ENCODE data around the gene CASZ1.

Gene CASZ1

GRCh38 chr1:10829067-10829818 is 32.8 kb upstream of the CASZ1 start:
- H3K4me3 ChIP-seq (ENCODE audit: low read depth, low read length) = no peak overlapping the region
- TF ChIP-seq, protein P1, sequence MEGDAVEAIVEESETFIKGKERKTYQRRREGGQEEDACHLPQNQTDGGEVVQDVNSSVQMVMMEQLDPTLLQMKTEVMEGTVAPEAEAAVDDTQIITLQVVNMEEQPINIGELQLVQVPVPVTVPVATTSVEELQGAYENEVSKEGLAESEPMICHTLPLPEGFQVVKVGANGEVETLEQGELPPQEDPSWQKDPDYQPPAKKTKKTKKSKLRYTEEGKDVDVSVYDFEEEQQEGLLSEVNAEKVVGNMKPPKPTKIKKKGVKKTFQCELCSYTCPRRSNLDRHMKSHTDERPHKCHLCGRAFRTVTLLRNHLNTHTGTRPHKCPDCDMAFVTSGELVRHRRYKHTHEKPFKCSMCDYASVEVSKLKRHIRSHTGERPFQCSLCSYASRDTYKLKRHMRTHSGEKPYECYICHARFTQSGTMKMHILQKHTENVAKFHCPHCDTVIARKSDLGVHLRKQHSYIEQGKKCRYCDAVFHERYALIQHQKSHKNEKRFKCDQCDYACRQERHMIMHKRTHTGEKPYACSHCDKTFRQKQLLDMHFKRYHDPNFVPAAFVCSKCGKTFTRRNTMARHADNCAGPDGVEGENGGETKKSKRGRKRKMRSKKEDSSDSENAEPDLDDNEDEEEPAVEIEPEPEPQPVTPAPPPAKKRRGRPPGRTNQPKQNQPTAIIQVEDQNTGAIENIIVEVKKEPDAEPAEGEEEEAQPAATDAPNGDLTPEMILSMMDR (IDR thresholded peaks at IDR 0.05; ENCODE audit: low read depth, low read length) = no peak

- TF ChIP-seq, protein P1 (IDR thresholded peaks at IDR 0.05; ENCODE audit: low read depth, low read length) = no peak
- no peak overlapping the region for H3K4me3 ChIP-seq (ENCODE audit: low read depth, low read length)
Observed at GRCh38 chr1:10827377-10828333, 31.2 kb upstream of the CASZ1 start.

DNA sequence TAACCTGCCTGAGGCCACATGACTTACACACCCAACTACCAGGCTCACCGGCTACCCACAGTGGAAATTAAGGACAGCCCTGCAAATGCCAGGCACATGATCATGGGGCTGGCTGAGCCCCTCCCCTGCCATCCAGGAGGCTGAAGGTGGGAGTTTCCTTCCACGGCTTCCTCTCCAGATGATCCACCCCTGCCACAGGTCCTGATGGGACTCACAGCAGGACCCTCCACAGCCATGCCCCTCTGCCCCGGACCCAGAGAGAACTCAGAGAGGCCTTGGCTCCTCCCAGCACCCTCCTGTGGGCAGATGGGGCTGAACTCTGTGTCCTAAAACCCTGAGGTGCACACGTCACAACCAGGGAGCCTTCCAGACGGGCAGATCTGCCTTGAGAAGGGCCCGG is 29.1 kb upstream of the CASZ1 start:
- TF ChIP-seq, protein P1 (IDR thresholded peaks at IDR 0.05; ENCODE audit: low read depth, low read length) = no peak
- no peak overlapping the region for H3K4me3 ChIP-seq (ENCODE audit: low read depth, low read length)

DNA sequence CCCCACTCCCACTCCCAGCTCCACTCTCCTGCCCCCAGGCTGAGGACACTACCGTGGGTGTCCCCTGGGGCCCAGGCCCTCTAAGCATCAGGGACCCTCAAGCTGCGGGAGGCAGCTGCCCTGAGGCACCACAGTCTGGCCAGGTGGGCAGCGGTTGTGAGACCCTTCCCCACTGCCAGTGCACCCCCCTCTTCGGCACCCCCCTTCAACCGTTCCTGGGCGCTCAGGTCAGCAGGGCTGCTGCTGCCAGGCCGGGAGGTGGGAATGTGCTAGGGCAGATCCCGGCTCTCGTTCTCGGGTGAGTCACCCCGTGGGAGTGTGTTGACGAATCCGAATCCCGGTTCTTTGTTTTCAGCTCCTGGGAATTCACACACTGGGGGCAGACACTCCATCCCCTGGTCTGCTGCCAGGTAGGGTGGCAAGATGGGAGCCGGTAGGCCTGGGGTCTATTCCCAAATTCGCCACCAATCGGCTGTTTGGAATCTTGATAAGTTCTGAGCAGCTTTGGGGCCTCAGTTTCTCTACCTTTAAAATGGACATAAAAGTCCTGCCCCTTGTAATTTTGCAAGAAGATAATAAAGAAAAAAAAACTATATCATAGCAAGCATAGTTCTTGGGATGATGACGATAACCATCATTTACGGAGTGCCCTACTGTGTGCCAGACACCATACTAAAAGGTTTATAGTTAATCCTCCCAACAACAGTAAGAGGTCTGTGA is 28.5 kb upstream of the CASZ1 start:
- no peak overlapping the region for H3K4me3 ChIP-seq (ENCODE audit: low read depth, low read length)
- TF ChIP-seq, protein P1 (IDR thresholded peaks at IDR 0.05; ENCODE audit: low read depth, low read length) = no peak

DNA sequence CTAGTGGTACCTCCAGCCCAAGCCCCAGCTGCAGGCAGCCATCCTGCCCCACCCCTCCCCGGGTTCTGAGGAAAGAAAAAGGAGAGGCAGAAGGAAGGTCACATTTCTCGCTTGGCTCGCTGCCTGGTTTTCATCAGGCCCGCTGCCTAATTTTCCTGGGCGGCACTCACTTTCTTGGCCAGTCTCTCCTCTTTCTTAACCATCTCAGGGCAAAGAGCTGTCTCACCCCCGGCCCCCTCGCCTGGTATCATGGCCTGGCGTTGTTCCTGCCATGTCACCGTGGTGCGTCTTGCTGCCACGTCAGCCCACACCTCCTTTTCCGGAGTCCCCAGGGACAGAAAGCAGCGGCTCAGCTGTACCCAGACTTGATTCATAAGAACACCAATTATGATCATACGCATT is 26.6 kb upstream of the CASZ1 start:
- no peak overlapping the region for H3K4me3 ChIP-seq (ENCODE audit: low read depth, low read length)
- TF ChIP-seq, protein P1 (IDR thresholded peaks at IDR 0.05; ENCODE audit: low read depth, low read length) = no peak

DNA sequence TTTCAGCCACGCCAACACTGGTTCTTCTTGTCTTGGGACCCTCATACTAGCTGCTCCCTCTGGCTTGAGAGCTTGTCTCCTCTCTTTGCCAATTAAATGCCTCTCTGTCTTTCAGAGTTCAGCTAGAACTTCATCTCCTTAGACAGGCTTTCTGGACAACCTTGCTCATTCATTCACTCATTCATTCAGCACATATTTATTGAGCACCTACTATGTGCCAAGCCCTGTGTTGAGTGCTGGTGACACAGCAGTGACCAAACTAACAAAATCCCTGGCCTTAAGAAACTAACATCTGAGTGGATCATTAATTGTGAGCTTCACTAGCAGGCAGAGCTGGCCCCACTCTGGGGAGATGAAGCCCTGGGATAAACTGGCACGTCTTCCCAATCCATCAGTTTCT is 24.9 kb upstream of the CASZ1 start:
- H3K4me3 ChIP-seq (ENCODE audit: low read depth, low read length) = no peak overlapping the region
- TF ChIP-seq, protein P1 (IDR thresholded peaks at IDR 0.05; ENCODE audit: low read depth, low read length) = no peak
